Measurements from ENCODE around the gene KHDC3L. TPM values are rescaled to one million over a fixed set of nuclear protein-coding genes. Genes with fewer than 3 reads are reported as not detected.
"Not testable (repeated sequence)": the region's sequence is repeated elsewhere in the genome, so short reads cannot be mapped to it uniquely, and the experiment has no call there.

The KHDC3L gene
- total and polyA plus RNA-seq, 10 of the 15 experiments (the other 5 are each of a cell fraction or from before 2014, with no cell fraction given): not detected

- H3K4me3 ChIP-seq: no peak overlapping the region
- ChIA-PET SMC1A (ENCODE audit: uncharacterized antibody, unreplicated experiment) (no interaction called here), RAD21 (ENCODE audit: unreplicated experiment) (no interaction called here), POLR2A (no interaction called here), CTCF (no interaction called here)
- WGBS (ENCODE audit: insufficient coverage, insufficient replicate concordance, low lambda C conversion rate, missing lambda C conversion rate): 89% methylated on average over 2 of the region's 2 CpGs
- no peaks in the 10 kb centered on the region for H3K36me3 ChIP-seq (ENCODE audit: control insufficient read depth in 2 of 2, insufficient read depth in 2 of 2, low read length in 1 of 2)
- ATAC-seq (no peak), FAIRE-seq (no peak), DNase-seq (ENCODE audit: low read depth, low spot score) (no peak)
- in situ Hi-C loops (cut with MboI): no loop called here
- no peak overlapping the region for H3K4me2 ChIP-seq (ENCODE audit: control insufficient read depth, insufficient read depth)
- no peak overlapping the region for H3K27ac ChIP-seq (ENCODE audit: control insufficient read depth, insufficient read depth)
- TF ChIP-seq IKZF2 (IDR thresholded peaks at IDR 0.05): no peak
- no peak for TF ChIP-seq ZNF274 (IDR thresholded peaks at IDR 0.05; ENCODE audit: insufficient read depth, insufficient read length)
- TF ChIP-seq TCF3 (IDR thresholded peaks at IDR 0.05; ENCODE audit: borderline replicate concordance, insufficient read depth, low read depth, low read length): no peak
- TF ChIP-seq EZH2 (IDR thresholded peaks at IDR 0.05; ENCODE audit: borderline replicate concordance, control insufficient read depth, low read depth, low read length): no peak
- no peak for TF ChIP-seq ZBED1 (IDR thresholded peaks at IDR 0.05; ENCODE audit: borderline replicate concordance)
- TF ChIP-seq KLF5 (IDR thresholded peaks at IDR 0.05; ENCODE audit: partially characterized antibody): no peak
- H2AFZ ChIP-seq (ENCODE audit: control insufficient read depth, low read depth, low read length): no peak overlapping the region
- no peaks in the 10 kb centered on the region for H3K27me3 ChIP-seq (replicated peaks in 1 of 2; ENCODE audit: control insufficient read depth in 2 of 2, insufficient read depth in 2 of 2, low read length in 1 of 2)
- no peaks in the 10 kb centered on the region for H4K20me1 ChIP-seq (ENCODE audit: control insufficient read depth, insufficient read depth)
- H3K9ac ChIP-seq (ENCODE audit: control insufficient read depth, insufficient read depth, low read length): no peak overlapping the region
- BruUV-seq (replicated peaks): no TSS peak
- no peaks in the 10 kb centered on the region for H3K4me1 ChIP-seq (ENCODE audit: control insufficient read depth, insufficient read depth, low read length)
- intact Hi-C loops (cut with micrococcal nuclease; ENCODE audit: unreplicated experiment): no loop called here
- no peaks in the 10 kb centered on the region for H3K9me3 ChIP-seq (replicated peaks; ENCODE audit: control insufficient read depth, insufficient read depth, low read length)
- H3K79me2 ChIP-seq (ENCODE audit: control insufficient read depth, insufficient read depth, low read length): no peaks in the 10 kb centered on the region
Measured at GRCh38 chr6:73391675-73392074, 29.2 kb downstream of the KHDC3L start.

- BruUV-seq (replicated peaks); in situ Hi-C loops (cut with MboI); H3K79me2 ChIP-seq (ENCODE audit: control insufficient read depth, insufficient read depth, low read length); ATAC-seq; H3K36me3 ChIP-seq (ENCODE audit: control insufficient read depth in 2 of 2, insufficient read depth in 2 of 2, low read length in 1 of 2); POLR2A ChIA-PET; H3K27me3 ChIP-seq (replicated peaks in 1 of 2; ENCODE audit: control insufficient read depth in 2 of 2, insufficient read depth in 2 of 2, low read length in 1 of 2); H2AFZ ChIP-seq (ENCODE audit: control insufficient read depth, low read depth, low read length); H3K4me2 ChIP-seq (ENCODE audit: control insufficient read depth, insufficient read depth); intact Hi-C loops (cut with micrococcal nuclease; ENCODE audit: unreplicated experiment); DNase-seq (ENCODE audit: low read depth, low spot score); RAD21 ChIA-PET (ENCODE audit: unreplicated experiment); H4K20me1 ChIP-seq (ENCODE audit: control insufficient read depth, insufficient read depth); SMC1A ChIA-PET (ENCODE audit: uncharacterized antibody, unreplicated experiment); H3K9ac ChIP-seq (ENCODE audit: control insufficient read depth, insufficient read depth, low read length); CTCF ChIA-PET; H3K4me3 ChIP-seq; H3K27ac ChIP-seq (ENCODE audit: control insufficient read depth, insufficient read depth); H3K9me3 ChIP-seq (replicated peaks; ENCODE audit: control insufficient read depth, insufficient read depth, low read length); H3K4me1 ChIP-seq (ENCODE audit: control insufficient read depth, insufficient read depth, low read length); FAIRE-seq: not testable (repeated sequence)
- peak; percentile 30 for TF ChIP-seq SMAD1 (IDR thresholded peaks at IDR 0.05; ENCODE audit: low read depth, partially characterized antibody)
- WGBS (ENCODE audit: insufficient coverage, insufficient replicate concordance, low lambda C conversion rate, missing lambda C conversion rate): 52% methylated on average over 4 of the region's 4 CpGs
Measured at GRCh38 chr6:73392188-73392587, 29.7 kb downstream of the KHDC3L start.

Measured in GM12878 (cell line).